GM19467 (cell line): ENCODE results near the gene STAC3.

ENCODE experiments used
- ATAC-seq: cut with Tn5 transposase; IDR thresholded peaks from one replicate; pipeline ENCODE4 v1.9.1; 2021; ENCODE audit warnings: mild to moderate bottlenecking, moderate library complexity; ENCODE audit not compliant: unreplicated experiment

The STAC3 gene

DNA sequence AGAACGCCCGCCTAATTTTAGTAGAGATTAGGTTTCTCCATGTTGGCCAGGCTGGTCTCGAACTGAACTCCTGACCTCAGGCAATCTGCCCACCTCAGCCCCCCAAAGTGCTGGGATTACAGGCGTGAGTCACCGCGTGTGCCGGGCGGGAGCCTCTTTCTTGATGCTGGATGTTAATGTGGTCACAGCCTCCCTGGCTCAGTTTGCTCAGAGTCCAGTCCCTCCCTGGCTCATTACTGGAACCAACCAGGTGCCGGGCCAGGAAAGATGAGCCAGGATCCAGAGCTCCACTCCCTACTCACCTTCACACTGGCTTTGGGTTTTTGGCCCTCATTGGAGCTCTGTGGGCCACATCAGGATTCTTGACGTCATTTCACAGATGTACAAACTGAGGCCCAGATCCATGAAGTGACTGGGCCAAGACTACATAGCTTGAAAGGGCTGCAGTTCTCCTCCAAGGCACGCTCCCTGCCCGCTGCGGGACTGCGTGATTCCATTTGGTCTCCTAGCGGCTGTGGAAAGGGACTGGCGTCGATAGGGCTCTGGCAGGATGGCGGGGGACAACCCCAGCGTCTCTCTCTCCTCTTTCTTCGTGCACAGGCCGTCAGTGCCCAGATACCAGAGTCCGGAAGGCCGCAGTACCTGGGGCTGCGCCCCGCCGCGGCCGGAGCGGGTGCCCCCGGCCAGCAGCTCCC lies 26.6 kb downstream of the STAC3 start:
- ATAC-seq = no peak

DNA sequence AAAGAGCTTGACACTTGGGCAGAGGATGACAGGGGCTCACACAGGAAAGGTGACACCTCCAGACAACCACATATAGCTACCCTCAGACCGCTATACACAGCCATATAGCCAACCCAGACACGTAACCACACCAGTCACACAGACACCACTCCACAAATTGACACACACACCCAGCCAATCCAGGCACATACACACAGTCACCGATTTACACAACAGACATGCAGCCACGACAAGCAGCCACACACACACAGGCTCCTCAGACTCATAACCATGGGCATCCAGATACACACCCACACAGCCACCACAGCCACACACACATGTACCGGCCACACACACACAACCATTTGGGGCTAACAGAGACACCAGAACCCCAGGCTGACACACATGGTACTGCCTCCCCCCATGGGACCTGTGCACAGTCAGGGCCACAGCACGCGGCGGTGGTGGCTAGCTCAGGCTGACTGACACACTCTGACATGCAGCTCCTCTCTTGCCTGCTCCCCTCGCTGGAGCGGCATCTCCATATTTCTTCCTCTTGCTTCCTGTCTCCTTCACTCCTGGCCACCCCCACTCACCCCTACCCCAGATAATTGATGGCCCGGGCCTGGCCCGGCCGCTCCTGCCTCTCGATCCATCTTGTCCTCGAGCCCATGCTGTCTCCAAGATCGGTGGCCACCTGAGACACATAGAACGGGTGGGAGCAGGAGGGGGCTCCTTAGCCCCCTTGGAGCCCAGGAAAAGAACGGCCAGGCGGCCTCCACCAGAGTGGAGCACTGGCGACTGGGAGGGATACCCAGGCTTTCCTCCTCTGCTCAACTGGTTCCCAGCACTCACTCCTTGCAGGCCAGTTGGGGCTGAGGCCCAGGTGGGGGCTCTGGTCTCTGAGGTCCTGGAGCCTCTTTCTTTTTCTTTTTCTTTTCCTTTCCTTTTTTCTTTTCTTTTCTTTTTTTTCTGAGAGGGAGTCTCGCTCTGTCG lies 27.5 kb downstream of the STAC3 start:
- no peak for ATAC-seq

DNA sequence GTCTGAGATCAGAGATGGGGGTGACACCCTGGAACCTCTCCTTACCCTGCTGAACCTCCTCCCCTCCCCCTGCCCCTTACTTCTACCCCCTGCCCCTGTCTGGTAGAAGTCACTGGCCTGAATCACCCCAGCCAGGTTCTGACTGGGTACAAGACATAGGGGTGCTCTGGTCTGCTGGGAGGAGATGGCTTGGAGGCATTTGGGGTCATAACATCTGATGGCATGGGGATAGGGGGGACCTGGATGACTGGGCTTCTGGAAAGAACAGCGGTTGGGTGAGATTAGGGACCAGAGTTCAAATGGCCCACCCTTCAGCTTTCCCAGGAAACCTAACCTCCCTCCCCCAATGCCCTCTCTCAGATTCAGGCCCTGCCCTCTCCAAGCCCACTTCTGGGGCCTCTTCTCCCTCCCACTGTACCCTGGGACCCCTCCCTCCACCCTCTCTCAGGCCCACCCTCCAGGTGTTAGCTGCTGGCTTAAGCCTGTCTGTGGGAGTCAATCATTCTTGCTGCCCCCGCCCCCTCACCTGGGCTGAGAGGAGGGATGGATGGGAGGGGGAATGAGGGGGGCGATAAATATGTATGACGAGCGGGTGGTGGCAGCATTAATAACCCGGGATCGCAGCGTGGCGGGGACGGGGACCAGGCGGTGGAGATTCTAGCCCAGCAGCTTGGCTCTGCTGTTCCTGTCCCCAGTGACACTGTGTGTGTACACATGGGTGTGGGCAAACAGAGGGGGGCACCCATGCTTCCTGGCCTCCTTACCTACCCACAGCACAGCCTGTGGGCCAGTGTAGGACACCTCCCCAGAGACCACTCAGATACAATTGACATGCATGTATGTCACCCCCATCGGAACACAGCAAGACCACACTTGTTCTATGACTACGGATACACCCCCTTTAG lies 28.4 kb downstream of the STAC3 start:
- ATAC-seq = no peak

DNA sequence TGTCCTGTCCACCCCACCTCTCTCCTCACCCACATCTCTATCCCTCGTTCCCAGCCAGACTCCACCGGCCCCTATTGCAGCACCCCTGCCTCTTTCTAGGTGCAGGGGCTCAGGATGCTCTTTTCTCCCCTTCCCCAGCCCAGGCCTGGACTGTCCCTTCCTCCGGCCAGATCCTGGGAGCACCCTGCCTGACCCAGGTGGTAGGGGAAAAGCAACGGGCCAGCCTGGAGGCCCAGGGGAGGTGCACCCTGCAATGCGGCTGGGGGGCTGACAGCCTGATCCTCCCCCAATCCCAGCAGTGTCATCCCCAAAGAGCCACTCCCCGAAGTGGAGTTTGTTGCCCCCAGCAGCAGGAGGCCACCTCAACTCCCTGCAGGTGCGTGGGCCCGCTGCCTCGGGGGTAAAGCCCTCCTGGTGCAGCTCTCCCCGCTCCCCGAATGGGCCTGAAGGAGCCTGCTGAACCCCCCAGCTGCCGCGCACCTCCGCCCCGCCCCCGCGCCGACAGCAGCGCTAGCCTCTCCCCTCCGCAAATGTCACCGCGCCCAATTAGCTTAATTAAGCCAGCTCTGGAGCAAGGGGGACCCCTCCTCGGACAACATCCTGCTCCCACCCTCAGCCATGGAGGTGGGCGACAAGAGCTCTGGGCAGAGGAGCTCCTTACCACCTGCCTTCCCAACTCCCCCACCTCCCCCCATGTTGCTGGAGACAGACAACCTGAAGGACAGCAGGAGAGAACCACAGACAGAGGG lies 29.6 kb downstream of the STAC3 start:
- ATAC-seq = no peak

DNA sequence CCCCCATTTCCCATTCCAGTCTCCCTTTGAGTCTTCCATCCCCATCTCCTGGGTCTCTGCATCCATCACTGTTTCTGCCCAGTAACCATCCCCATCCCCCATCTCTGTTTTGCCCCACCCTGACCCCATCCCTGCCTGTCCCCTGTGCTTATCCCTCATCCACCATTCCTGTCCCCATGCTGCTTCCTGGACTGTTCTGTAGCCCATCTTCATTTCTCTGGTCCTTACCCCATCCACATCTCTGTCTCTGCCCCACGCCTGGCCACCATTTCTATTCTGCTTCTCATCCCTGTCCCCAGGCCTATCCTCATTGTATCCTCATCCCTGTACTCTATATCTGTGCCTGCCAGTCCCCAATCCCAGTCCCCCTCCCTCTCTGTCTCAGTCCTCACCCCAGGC lies 30.2 kb downstream of the STAC3 start:
- ATAC-seq = no peak

DNA sequence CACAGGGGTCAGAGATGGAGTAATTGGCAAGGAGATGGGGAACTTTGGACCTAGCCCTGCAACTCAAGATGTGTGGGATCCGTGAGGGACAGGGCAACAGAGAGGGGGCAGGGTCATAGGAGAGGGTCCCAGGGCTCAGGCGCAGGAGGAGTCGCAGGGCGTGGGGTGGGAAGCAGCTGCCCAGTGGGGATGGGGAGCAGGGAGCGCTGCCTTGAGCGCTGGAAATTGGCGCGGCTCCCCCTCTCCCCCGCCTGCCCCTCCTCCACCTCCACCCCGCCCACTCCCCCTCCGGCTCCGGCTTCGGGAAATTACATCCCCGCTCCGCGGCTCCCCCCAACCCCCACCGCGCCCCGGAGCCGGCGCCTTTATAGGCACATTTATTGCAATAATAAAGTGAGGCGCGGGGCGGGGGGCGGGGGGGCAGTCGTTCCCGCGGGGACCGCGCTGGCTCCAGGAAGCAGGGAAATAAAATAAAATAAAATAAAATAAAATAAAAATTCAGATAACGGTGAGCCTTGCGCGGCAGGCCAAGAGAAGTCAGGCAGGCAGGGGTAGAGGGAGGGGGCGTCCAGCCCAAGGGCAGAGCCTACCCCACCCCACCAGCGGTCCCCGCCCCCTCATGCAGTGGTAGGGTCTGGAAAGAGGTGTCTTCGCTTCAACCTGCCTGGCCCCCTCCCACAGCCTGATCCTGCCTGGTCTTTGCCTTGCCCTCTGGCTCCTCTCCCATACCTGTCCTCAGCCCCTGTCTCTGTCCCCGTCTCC lies 30.8 kb downstream of the STAC3 start:
- ATAC-seq = no peak

DNA sequence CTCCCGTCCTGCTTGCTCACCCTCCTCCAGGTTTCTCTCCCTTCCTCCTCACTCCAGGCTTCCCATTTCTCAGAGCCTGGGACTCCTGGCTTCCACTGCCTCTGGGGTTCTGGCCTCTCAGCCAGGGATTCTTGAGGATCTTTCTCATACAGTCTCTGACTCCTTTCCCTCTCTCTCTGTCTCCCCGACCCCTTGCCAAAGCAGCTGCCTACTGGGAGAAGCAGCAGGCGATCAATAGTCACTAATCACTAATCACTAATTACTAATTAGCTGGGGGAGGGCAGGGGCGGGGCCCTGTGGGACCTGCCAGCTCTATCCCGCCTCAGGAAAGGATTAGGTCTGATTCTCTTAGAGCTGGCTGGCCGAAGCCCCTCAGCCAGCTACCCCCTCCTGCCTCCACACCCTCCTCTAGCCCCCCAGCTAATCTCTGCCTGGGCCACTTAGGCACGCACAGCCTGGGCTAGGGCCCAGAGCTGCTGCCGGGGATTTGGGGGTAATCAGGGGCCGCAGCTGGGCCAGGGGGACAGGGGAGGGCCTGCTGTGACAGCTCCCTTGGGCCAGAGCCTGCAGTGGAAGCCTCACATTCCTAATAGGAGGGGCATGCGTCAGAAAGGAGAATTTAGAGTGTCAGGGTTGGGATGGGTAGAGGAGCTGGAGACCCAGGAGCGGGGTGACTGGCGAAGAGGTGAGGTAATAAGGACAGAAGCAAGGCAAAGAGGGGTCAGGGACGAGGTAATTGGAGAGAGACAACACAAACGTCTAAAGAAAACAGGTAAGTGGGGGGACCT lies 31.6 kb downstream of the STAC3 start:
- no peak for ATAC-seq

DNA sequence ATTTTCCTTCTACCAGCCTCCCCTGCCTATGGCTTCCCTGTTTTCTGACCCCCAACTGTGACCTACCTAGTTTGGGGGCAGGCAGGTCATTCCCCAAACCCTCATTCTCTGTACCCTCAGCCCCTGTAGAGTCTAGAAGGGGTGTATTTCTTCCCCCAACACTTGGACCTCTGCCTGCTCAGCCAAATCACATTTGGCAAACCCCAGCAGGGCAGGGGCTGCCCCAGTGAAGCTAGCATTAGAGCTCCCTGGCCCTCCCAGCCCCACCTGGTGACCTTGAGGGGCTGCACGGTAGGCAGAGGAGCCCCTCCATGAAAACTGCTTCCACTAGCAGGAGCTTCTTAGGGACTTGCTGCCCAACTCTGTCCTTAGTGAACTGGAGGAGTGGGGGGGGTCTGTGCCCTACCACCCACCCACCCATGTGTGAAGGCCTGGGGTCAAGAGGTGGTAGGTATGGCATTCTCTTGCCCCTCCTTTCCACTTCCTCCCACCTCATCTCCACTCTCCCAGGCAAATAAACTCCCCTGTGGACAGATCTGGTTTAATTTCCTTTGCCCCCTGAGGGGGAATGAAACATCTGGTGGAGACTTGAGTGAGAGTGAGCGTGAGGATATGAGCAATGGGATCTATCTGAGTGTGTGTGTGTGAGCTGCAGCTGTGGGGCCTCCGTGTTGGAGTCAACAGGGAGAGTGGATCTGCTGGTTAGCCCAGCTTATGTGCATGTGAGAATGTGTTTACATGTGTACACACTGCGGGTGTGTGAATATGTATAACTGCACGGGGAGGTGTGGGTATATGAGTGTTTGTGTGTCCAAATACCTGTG lies 32.7 kb downstream of the STAC3 start:
- ATAC-seq = no peak

DNA sequence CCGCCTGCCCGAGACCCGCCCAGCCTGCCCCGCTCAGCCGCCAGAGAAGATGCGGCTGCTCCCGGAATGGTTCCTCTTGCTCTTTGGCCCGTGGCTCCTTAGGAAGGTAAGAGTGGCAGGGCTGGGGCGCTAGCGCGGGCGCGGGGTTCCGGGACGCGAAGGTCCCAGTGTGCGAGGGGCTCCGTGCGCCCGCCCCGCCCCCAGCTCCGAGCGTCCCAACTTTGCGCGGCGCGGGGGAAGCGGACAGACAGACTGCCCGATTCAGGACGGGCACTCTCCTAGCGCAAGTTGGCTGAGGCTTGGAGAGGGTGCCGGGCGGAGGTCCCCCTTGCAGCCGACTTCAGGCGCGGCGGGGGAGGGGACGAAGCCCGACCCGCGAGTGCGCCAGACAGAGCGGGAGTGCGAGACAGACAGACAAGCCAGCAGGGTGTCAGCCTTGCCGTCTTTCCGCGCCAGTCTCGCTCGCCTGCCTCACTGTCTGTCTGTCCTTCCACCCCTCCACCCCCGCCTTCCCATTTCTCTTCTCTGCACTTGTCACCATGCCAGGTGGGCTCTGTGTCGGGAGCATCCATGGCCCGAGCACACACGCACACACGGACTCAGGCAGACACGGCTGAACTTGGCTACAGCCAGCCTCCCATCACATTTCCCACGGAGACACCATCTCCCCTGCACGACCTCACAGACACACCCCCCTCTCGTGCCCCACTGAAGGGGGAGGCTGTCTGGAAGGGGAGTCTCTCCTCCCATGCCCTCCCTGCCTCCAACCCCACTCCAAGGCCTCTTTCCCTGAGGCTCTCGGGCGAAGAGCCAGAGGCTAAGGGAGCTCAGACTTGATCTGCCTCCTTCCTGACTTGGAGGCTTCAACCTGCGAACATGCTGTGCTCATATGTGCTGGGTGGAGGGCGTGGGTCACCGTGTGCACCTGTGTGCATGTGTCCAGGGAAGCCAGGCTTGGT lies 33.8 kb downstream of the STAC3 start:
- no peak for ATAC-seq

DNA sequence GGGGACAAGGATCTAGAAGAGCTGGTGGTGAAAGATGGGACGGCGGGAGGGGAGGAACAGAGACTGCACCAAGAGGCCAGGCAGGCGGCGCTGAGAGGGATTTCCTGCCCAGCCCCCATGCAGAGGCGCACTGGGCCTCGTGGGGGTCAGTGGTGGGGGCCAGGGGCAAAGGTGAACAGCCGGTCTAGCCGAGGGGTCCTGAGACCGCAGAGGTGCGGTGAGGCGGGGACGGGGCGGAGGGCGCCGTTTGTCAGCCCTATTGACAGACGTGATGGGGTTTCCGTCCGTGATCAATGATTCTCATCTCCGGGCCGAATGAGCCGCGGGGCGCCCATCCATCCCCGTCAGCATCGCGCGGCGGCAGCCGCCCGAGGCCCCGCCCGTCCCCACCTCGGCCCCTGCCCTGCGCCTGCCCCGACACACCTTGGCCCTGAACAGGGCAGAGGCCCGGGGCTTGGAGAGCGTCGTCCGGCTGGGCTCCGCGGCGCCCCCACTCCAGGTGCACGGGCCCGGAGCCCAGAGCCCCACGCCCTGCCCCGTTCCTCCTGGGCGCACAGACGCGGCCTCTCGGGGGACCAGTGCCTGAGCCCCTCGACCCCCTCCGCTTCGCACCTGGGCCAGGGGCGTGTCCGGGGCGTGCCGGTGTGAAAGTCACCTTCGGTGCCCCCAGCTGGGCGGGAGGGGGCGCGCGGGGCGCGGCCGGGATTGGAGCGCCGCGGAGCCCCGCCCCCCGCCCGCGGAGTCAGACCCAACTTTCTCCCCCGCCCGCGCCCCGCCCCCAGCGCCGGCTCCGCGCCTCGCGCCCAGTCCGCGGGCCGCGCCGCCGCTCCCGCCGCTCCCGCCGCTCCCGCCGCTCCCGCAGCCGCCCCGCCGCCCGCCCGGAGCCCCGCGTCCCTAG lies 34.7 kb downstream of the STAC3 start, which contains the start of gene NXPH4:
NXPH4 (plus strand) TSS at position 781 of the 898 bp plus-strand sequence. CDS start 176 bp downstream, outside the sequence.
- ATAC-seq = no peak

DNA sequence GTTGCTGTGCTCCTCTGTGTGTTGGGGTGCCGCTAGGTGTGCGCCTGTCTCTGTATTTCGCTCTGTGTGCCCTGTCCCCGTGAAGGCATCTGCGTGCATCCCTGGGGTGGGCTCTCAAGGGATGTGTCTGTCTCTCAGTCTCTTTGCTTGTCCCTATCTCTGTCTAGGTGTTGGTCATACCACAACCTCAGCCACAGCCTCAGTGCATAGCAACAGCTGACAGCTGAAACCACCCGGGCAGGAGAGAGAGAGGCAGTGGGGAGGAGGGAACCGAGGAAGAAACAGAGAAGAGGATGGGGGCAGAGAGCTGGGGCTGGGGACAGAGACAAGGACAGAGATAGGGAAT lies 35.3 kb downstream of the STAC3 start:
- ATAC-seq = no peak

DNA sequence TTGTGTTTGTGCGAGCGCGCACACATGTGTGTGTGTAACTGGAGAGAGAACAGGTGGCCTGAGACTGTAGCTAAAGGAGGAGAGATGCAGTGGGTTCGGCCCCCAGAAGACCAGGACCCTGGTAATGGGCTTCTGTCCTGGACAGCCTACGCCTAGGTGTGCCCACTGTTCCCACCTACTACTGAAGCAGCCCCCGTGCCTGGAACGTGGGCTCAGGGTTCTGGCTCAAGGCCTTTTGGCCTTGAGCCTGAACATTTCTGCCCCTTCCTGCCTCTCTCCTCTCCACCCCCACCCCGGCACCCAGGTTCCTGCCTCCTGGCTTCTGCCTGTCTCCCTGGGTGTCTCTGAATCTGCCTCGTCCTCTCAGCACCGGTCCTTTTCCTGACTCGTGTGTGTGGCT lies 35.9 kb downstream of the STAC3 start:
- no peak for ATAC-seq

DNA sequence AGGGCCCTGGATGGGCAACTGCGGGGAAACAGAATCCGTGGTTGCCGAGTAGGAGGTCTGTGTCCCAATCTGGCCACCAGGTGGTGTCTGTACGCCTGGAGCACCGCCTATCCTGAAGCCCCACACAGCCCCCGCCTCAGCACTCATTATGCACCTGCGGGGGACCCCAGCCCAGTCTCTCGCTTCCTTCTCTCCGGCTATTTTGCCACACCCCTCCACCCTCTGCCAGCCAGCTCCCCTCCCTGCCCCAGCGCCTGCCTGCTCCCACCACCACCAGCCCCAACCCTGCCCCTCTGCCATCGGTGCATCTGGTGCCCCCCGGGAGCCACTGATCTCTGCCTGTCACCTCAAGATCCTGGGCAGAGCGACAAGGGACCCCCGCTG lies 36.6 kb downstream of the STAC3 start:
- ATAC-seq = no peak

DNA sequence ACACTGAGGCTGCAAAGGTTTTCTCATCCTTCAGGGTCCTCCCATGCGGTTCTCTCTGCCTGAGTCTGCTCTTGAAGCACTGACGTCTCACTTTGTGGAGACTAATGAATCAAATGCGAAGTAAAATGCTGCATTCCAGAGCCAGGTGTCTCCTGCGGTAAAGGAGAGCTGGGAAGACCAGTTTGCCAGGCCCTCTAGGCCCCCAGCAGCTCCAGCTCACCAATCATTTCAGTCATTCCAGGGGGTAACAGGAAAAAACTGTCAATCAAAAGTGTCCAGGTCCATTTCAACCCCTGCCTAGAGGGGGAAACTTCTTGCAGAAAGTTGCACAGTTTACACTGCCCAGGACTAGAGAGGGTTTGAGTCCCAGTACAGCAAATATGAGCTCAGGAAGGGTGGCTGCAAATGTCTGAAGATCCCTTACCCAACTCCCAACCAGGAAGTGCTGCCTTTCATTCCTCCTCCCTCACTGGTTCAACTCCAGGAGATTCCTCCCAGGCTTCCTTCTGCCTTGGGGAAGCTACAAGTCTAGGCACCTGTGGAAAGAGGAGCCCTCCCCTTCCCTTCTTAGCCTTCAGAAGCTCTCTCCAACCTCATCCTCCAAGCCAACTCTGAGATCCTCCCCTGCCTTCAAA lies 37.1 kb downstream of the STAC3 start:
- ATAC-seq = no peak

DNA sequence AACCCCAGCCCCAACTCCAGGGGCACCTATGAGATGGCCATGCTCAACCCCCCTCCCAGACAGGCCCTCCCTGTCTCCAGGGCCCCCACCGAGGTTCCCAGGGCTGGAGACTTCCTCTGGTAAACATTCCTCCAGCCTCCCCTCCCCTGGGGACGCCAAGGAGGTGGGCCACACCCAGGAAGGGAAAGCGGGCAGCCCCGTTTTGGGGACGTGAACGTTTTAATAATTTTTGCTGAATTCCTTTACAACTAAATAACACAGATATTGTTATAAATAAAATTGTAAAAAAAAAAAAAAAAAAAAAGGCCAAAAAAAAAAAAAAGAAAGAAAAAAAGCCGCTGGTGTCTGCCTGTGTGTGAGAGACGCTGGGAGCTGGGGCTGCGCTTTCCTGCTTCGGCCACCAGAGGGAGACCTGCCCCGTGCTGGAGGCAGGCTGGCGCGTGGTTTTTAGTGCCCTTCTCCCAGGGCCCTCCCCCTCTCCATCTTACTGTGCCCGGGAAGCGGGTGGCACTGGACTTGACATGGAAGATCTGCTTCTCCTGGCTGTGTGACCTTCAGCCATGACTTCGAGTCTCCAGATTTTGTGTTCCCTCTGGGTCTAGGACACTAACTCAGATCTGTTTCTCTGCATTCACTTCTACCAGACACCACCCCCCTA lies 37.8 kb downstream of the STAC3 start:
- no peak for ATAC-seq
